Superior temporal gyrus (tissue), 1 donor: ENCODE measurements around the gene SCG5.
"Not testable (repeated sequence)": the region's sequence is repeated elsewhere in the genome, so short reads cannot be mapped to it uniquely, and the experiment has no call there.

ENCODE experiments used
- DNase-seq: peaks from one replicate; pipeline ENCODE4 v3.0.0-alpha.2; 2016; ENCODE audit errors: extremely low spot score

The SCG5 gene

GRCh38 chr15:32641517-32642059, at the start of gene SCG5:
Gene SCG5 (plus strand): TSS chr15:32641710. CDS start chr15:32643593, 1,883 bp downstream.
- peak; percentile 81 for DNase-seq

GRCh38 chr15:32593151-32593550, 48.4 kb upstream of the SCG5 start, which contains the start of gene GOLGA8N:
Gene GOLGA8N (plus strand): TSS chr15:32593456.
- not testable (repeated sequence) for DNase-seq

- DNase-seq, result not testable (repeated sequence)
Measured at GRCh38 chr15:32609518-32609917, 32.0 kb upstream of the SCG5 start.

GRCh38 chr15:32610719-32611118, 30.8 kb upstream of the SCG5 start:
- peak; percentile 43 for DNase-seq

GRCh38 chr15:32614712-32615050, 26.8 kb upstream of the SCG5 start:
- not testable (repeated sequence) for DNase-seq

- peak; percentile 93 for DNase-seq
Measured at GRCh38 chr15:32615051-32615870, 26.2 kb upstream of the SCG5 start, which contains the start of gene ARHGAP11A. Gene ARHGAP11A (plus strand): TSS chr15:32615504. CDS start chr15:32616212, 708 bp downstream.

- not testable (repeated sequence) for DNase-seq
Measured at GRCh38 chr15:32615871-32616426, 25.6 kb upstream of the SCG5 start.

GRCh38 chr15:32636410-32636809, 5.1 kb upstream of the SCG5 start:
- DNase-seq, result no peak

GRCh38 chr15:32636908-32637567, 4.5 kb upstream of the SCG5 start:
- DNase-seq, result no peak

GRCh38 chr15:32637704-32638103, 3.8 kb upstream of the SCG5 start:
- DNase-seq, result no peak

GRCh38 chr15:32642667-32643435, 1.3 kb downstream of the SCG5 start:
- no peak for DNase-seq

- no peak for DNase-seq
Measured at GRCh38 chr15:32643907-32644445, 2.5 kb downstream of the SCG5 start.

- no peak for DNase-seq
Measured at GRCh38 chr15:32646291-32646690, 4.8 kb downstream of the SCG5 start.

GRCh38 chr15:32649342-32649741, 7.8 kb downstream of the SCG5 start:
- no peak for DNase-seq

GRCh38 chr15:32651229-32651837, 9.8 kb downstream of the SCG5 start:
- DNase-seq, result peak; percentile 79

- DNase-seq, result no peak
Measured at GRCh38 chr15:32652178-32652577, 10.7 kb downstream of the SCG5 start.

GRCh38 chr15:32656091-32656490, 14.6 kb downstream of the SCG5 start:
- no peak for DNase-seq

GRCh38 chr15:32656496-32656895, 15.0 kb downstream of the SCG5 start:
- no peak for DNase-seq

GRCh38 chr15:32657198-32657883, 15.8 kb downstream of the SCG5 start:
- DNase-seq, result no peak

- DNase-seq, result no peak
Measured at GRCh38 chr15:32657941-32658340, 16.4 kb downstream of the SCG5 start.
